ENCODE data around the gene NSUN5. TPM values are rescaled to one million over a fixed set of nuclear protein-coding genes. Genes with fewer than 3 reads are reported as not detected.

NSUN5 gene
- total RNA-seq, 1 donor from 2014 or later = 68.9 TPM

Other genes starting within 250 kb of the NSUN5 start
- not detected in 2 replicates for gene SPDYE9, start 222.8 kb downstream of the NSUN5 start, total RNA-seq
- gene TRIM50, start 19.3 kb upstream of the NSUN5 start, total RNA-seq = not detected in 2 replicates
- not detected in 2 replicates for gene FKBP6, start 19.3 kb upstream of the NSUN5 start, total RNA-seq
- 0.27 and 0.35 TPM in 2 replicates for gene FZD9, start 125.0 kb upstream of the NSUN5 start, total RNA-seq
- 53.6 and 59.1 TPM in 2 replicates for gene BAZ1B, start 213.5 kb upstream of the NSUN5 start, total RNA-seq
- 62.0 and 62.6 TPM in 2 replicates for gene BCL7B, start 248.9 kb upstream of the NSUN5 start, total RNA-seq